GM18867 (cell line): ENCODE data around the gene LPCAT1.
"Not testable (repeated sequence)": the region's sequence is repeated elsewhere in the genome, so short reads cannot be mapped to it uniquely, and the experiment has no call there.

Experiments
- ATAC-seq: cut with Tn5 transposase; IDR thresholded peaks from one replicate; pipeline ENCODE4 v1.9.1; 2021; ENCODE audit warnings: mild to moderate bottlenecking, moderate library complexity; ENCODE audit not compliant: unreplicated experiment

The LPCAT1 gene

DNA sequence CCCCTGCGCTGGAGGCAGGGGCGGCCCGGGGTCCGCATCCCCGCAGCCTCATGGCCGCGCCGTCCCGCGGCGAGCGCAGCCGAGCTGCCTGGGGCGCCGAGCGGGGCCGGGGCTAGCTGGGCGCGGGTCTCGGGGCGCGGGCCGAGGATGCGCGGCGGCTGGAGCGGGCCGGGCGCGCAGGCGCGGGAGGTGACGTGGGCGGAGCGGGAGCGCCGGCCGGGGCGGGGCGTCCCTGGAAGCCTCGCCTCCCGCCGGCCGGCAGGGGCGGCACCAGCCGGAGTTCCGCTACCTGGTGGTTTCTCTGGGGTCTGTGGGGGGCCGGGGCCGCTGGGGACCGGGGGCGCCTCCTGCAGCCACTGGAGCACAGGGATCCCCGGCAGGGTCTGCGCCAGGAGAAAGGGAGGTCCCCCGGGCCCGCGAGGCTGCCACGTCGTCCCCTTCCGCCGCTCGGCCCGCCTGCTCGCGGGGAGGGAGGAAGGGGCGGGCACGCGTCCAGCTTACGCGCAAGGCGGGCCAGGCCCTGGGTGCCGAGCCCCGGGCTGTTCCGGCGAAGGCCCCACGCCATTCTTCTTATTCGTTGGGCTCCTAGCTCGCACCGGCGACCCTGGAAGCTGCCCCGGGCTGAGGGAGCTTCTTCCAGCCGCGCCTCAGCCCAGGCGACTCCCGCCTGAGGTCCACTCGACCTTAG is at the start of gene LPCAT1:
Gene LPCAT1 (minus strand): TSS at position 168 of the 688 bp plus-strand sequence. CDS start 116 bp downstream, at position 52.
- peak; percentile 76 for ATAC-seq

- not testable (repeated sequence) for ATAC-seq
These were observed 48.1 kb upstream of the LPCAT1 start for GRCh38 chr5:1571875-1572274.

GRCh38 chr5:1570975-1571374 is 47.2 kb upstream of the LPCAT1 start:
- no peak for ATAC-seq

- no peak for ATAC-seq
These were observed 44.6 kb upstream of the LPCAT1 start for GRCh38 chr5:1568201-1568979.

GRCh38 chr5:1567527-1568200 is 43.9 kb upstream of the LPCAT1 start:
- not testable (repeated sequence) for ATAC-seq

DNA sequence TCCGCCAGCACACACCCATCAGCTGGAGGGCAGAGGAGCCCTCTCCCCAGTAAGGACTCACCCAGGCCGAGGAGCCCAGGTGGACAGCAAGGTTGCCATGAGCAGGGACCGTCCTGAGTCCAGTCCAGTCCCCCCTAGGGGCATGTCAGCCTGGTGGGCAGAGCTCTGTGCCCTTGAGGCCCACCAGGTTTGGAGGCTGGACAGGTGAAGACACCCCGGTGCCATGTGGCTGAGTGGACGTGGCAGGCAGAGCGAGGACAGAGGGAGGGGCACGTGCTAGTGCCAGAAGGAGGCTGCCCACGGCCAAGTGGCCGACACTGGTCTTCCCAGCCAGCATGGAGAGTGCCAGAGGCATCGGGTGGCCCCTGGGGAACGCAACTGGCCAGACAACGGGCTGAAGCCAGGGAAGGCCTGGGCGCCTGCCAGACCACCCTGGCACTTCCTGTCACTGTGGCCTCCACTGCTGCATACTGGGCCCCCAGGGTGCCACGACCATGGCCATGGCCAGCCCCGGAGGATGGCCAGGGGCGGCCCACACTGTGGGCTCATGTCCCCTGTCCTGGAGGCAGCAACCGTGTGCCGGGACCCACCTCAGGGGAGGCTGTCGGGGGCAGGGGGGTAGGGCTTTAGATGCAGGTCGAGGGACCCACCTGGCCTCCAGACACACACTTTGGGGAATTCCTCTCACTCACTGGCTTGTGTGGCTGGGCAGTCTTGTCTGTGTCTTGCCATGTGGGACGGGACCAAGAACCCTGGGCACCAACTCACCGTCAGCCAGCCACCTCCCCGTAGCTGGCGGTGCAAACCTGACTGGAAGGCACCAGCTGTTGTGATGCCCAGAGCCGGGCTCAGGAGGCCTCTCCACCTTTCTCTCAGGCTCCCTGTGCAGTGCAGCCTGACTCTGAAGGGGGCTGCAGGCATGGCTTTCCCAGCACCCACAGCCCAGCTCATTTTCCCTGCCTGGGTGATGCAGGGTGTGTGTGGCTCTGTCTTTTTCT is 42.3 kb upstream of the LPCAT1 start:
- no peak for ATAC-seq

- ATAC-seq = no peak
These were observed 41.3 kb upstream of the LPCAT1 start for GRCh38 chr5:1564824-1565736.

- ATAC-seq = no peak
These were observed 40.5 kb upstream of the LPCAT1 start for GRCh38 chr5:1564182-1564748.

GRCh38 chr5:1563617-1564181 is 39.9 kb upstream of the LPCAT1 start:
- no peak for ATAC-seq

GRCh38 chr5:1563051-1563461 is 39.3 kb upstream of the LPCAT1 start:
- ATAC-seq = no peak

GRCh38 chr5:1562599-1562998 is 38.8 kb upstream of the LPCAT1 start:
- no peak for ATAC-seq

GRCh38 chr5:1561402-1561929 is 37.7 kb upstream of the LPCAT1 start:
- no peak for ATAC-seq

- ATAC-seq = not testable (repeated sequence)
These were observed 36.7 kb upstream of the LPCAT1 start for GRCh38 chr5:1560499-1560898.

DNA sequence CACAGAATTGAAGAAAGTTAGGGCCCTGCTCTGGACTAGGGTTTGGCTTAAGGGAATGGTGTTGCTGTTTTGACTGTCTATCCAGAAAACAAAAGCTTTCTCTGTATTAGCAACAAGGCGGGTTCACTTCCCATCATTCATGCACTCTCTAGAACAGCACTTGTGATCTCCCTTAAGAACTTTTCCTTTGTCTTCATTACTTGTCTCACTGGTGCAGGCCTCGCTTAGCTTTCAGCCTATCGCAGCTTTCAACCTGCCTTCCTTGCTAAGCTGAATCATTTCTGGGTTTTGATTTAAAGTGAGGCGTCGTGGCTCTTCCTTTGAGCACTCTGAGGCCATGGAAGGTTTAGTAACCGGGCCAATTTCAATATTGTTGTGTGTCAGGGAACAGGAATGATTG is 35.2 kb upstream of the LPCAT1 start:
- ATAC-seq = no peak

GRCh38 chr5:1557114-1557873 is 33.5 kb upstream of the LPCAT1 start:
- ATAC-seq = no peak

- no peak for ATAC-seq
These were observed 32.3 kb upstream of the LPCAT1 start for GRCh38 chr5:1555808-1556731.
